Glutamatergic neuron (in vitro differentiated cells): ENCODE data around the gene NYNRIN. TPM values are rescaled to one million over a fixed set of nuclear protein-coding genes. Genes with fewer than 3 reads are reported as not detected.
A peak's percentile ranks its signal among the peaks of the same experiment; 100 is the strongest.

Source experiments
- DNase-seq: peaks from one replicate; pipeline ENCODE4 v3.0.0; 2022
- H3K27ac Mint-ChIP-seq: one replicate; pipeline ENCODE4 v1.8.0; 2020; ENCODE audit warnings: mild to moderate bottlenecking, mixed read lengths, inconsistent platforms; ENCODE audit not compliant: unreplicated experiment
- H3K27me3 Mint-ChIP-seq: one replicate; pipeline ENCODE4 v1.8.0; 2020; ENCODE audit warnings: mild to moderate bottlenecking, moderate library complexity, mixed read lengths, inconsistent platforms; ENCODE audit not compliant: unreplicated experiment
- H3K36me3 Mint-ChIP-seq: one replicate; pipeline ENCODE4 v1.8.0; 2020; ENCODE audit warnings: mild to moderate bottlenecking, mixed read lengths, inconsistent platforms; ENCODE audit not compliant: unreplicated experiment
- H3K4me1 Mint-ChIP-seq: one replicate; pipeline ENCODE4 v1.8.0; 2020; ENCODE audit warnings: mild to moderate bottlenecking, low read depth, mixed read lengths, inconsistent platforms; ENCODE audit not compliant: unreplicated experiment
- H3K4me3 Mint-ChIP-seq: one replicate; pipeline ENCODE4 v1.8.0; 2020; ENCODE audit warnings: mild to moderate bottlenecking, mixed read lengths, inconsistent platforms; ENCODE audit not compliant: unreplicated experiment
- H3K9me3 Mint-ChIP-seq: one replicate; pipeline ENCODE4 v1.8.0; 2020; ENCODE audit warnings: mild to moderate bottlenecking, moderate library complexity, mixed read lengths, inconsistent platforms; ENCODE audit not compliant: unreplicated experiment
- total RNA-seq: library from RNA; stranded (reverse); fragmentation: NEBNext Ultra II Directional; extraction: Animal tissue kit (Norgen Biotek cat#: 25700); gene quantifications from one replicate; pipeline ENCODE4 v1.2.1, GENCODE V29; 2021; ENCODE audit not compliant: unreplicated experiment
- TF ChIP-seq, protein P1 (sequence below): fragments of 200-600 bp; sonication (generic); IDR thresholded peaks from one replicate; pipeline ENCODE4 v1.5.0; 2021; ENCODE audit not compliant: partially characterized antibody, unreplicated experiment

Gene NYNRIN
- total RNA-seq, 1 donor from 2014 or later, result 33.5 TPM

- Mint-ChIP-seq H3K27me3 (peaks cover 4% of the 10 kb centered on the region), H3K9me3 (peaks cover 2% of the 10 kb centered on the region), H3K36me3 (no peaks in the 10 kb centered on the region), H3K4me3 (no peak overlapping the region), H3K27ac (no peak overlapping the region), H3K4me1 (peaks cover 21% of the 10 kb centered on the region)
- DNase-seq, result no peak
- TF ChIP-seq, protein P1, sequence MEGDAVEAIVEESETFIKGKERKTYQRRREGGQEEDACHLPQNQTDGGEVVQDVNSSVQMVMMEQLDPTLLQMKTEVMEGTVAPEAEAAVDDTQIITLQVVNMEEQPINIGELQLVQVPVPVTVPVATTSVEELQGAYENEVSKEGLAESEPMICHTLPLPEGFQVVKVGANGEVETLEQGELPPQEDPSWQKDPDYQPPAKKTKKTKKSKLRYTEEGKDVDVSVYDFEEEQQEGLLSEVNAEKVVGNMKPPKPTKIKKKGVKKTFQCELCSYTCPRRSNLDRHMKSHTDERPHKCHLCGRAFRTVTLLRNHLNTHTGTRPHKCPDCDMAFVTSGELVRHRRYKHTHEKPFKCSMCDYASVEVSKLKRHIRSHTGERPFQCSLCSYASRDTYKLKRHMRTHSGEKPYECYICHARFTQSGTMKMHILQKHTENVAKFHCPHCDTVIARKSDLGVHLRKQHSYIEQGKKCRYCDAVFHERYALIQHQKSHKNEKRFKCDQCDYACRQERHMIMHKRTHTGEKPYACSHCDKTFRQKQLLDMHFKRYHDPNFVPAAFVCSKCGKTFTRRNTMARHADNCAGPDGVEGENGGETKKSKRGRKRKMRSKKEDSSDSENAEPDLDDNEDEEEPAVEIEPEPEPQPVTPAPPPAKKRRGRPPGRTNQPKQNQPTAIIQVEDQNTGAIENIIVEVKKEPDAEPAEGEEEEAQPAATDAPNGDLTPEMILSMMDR, result no peak
Observed at GRCh38 chr14:24398293-24398652, 530 bp upstream of the NYNRIN start.

GRCh38 chr14:24399447-24399822 lies 632 bp downstream of the NYNRIN start:
- peaks cover 4% of the 10 kb centered on the region for H3K27me3 Mint-ChIP-seq
- H3K27ac Mint-ChIP-seq, result peak overlapping the region; percentile 83
- peaks cover 2% of the 10 kb centered on the region for H3K9me3 Mint-ChIP-seq
- H3K36me3 Mint-ChIP-seq, result no peaks in the 10 kb centered on the region
- DNase-seq, result no peak
- peaks cover 32% of the 10 kb centered on the region for H3K4me1 Mint-ChIP-seq
- TF ChIP-seq, protein P1, result no peak
- H3K4me3 Mint-ChIP-seq, result peak overlapping the region; percentile 95

GRCh38 chr14:24399999-24400718 lies 1.4 kb downstream of the NYNRIN start:
- Mint-ChIP-seq H3K27ac (peak overlapping the region; percentile 83), H3K36me3 (no peaks in the 10 kb centered on the region), H3K9me3 (peaks cover 2% of the 10 kb centered on the region), H3K27me3 (peaks cover 4% of the 10 kb centered on the region), H3K4me1 (peaks cover 39% of the 10 kb centered on the region), H3K4me3 (peak overlapping the region; percentile 95)
- TF ChIP-seq, protein P1, result no peak
- no peak for DNase-seq

- peaks cover 44% of the 10 kb centered on the region for H3K4me1 Mint-ChIP-seq
- no peaks in the 10 kb centered on the region for H3K36me3 Mint-ChIP-seq
- H3K27me3 Mint-ChIP-seq, result peaks cover 5% of the 10 kb centered on the region
- no peak for DNase-seq
- peaks cover 2% of the 10 kb centered on the region for H3K9me3 Mint-ChIP-seq
- TF ChIP-seq, protein P1, result no peak
- peak overlapping the region; percentile 75 for H3K4me3 Mint-ChIP-seq
- peak overlapping the region; percentile 22 for H3K27ac Mint-ChIP-seq
Observed at GRCh38 chr14:24401810-24402702, 3.3 kb downstream of the NYNRIN start.
